Ishikawa (cell line): ENCODE results near the gene RPS19.

Experiments used
- CEBPB ChIP-seq: IDR thresholded peaks from 2 replicates; pipeline ENCODE4 v1.6.1; 2012
- CREB1 ChIP-seq: IDR thresholded peaks from 2 replicates; pipeline ENCODE4 v1.6.1; 2012; ENCODE audit warnings: low read depth
- EGR1 ChIP-seq: IDR thresholded peaks from 2 replicates; pipeline ENCODE4 v1.6.1; 2012
- EP300 ChIP-seq: IDR thresholded peaks from 2 replicates; pipeline ENCODE4 v1.6.1; 2012; ENCODE audit warnings: borderline replicate concordance
- FOXM1 ChIP-seq: IDR thresholded peaks from 2 replicates; pipeline ENCODE4 v1.6.1; 2012; ENCODE audit warnings: low read depth, borderline replicate concordance
- NFIC ChIP-seq: IDR thresholded peaks from 2 replicates; pipeline ENCODE4 v1.6.1; 2012
- RAD21 ChIP-seq: IDR thresholded peaks from 2 replicates; pipeline ENCODE4 v1.6.1; 2012; ENCODE audit warnings: low read depth
- TAF1 ChIP-seq: IDR thresholded peaks from 2 replicates; pipeline ENCODE4 v1.6.1; 2012; ENCODE audit warnings: low read depth, mild to moderate bottlenecking
- TCF12 ChIP-seq: IDR thresholded peaks from 2 replicates; pipeline ENCODE4 v1.6.1; 2012; ENCODE audit warnings: low read depth
- TEAD4 ChIP-seq: IDR thresholded peaks from 2 replicates; pipeline ENCODE4 v1.6.1; 2012
- YY1 ChIP-seq: IDR thresholded peaks from 2 replicates; pipeline ENCODE4 v1.6.1; 2012; ENCODE audit warnings: low read depth
- ZBTB7A ChIP-seq: IDR thresholded peaks from 2 replicates; pipeline ENCODE4 v1.6.1; 2012; ENCODE audit warnings: low read depth
- TF ChIP-seq, protein P1 (sequence below): IDR thresholded peaks from 2 replicates; pipeline ENCODE4 v1.6.1; 2012
- TF ChIP-seq, protein P2 (sequence below): IDR thresholded peaks from 2 replicates; pipeline ENCODE4 v1.6.1; 2012
- TF ChIP-seq, protein P3 (sequence below): IDR thresholded peaks from 2 replicates; pipeline ENCODE4 v1.6.1; 2012; ENCODE audit warnings: low read depth, mild to moderate bottlenecking

The RPS19 gene

DNA sequence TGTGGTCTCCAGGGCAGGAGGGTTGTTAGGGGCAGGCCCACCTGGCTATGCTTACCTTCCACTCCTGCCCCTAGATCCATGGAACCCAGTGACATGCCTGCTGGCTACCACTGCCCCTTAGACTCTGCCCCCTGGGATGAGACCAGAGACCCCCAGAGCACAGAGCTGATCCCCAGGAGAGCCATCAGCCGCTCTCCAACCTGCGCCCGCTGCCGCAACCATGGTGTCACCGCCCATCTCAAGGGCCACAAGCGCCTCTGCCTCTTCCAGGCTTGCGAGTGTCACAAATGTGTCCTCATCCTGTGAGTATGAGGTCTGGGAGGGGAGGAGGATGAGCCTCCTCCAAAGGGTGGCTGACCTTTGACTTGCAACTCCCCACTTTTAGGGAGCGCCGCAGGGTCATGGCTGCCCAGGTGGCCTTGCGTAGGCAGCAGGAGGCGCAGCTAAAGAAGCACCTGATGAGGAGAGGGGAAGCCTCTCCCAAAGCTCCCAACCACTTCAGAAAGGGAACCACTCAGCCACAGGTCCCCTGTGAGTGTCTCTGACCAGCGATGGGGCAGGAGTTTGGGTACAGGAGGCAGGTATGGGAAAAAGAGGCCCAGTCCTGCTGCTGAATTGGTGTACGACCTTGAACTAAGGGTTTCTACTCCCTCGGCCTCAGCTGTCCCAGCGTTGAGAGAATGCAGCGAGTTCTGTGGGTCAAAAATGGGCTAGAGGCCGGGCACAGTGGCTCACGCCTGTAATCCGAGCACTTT, 12.5 kb upstream of the RPS19 start:
- TF ChIP-seq, protein P1, sequence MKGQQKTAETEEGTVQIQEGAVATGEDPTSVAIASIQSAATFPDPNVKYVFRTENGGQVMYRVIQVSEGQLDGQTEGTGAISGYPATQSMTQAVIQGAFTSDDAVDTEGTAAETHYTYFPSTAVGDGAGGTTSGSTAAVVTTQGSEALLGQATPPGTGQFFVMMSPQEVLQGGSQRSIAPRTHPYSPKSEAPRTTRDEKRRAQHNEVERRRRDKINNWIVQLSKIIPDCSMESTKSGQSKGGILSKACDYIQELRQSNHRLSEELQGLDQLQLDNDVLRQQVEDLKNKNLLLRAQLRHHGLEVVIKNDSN = no peak
- TF ChIP-seq TCF12 (no peak), FOXM1 (no peak), TEAD4 (no peak)

DNA sequence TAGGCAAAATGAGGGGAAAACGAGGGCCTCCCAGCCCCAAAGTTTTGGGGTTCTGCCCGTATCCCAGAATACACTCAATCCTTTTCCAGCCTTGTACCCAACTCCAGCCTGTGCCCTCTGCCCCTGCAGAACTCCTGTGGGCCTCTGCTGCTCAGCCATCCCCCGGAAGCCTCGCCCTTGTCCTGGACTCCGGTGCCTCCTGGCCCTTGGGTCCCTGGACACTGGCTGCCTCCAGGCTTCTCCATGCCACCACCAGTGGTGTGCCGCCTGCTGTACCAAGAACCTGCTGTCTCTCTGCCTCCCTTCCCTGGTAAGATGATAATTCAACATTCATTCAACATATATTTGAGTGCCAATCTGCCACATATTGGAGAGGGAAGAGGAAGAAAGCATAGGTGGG, 11.4 kb upstream of the RPS19 start:
- TF ChIP-seq, protein P2, sequence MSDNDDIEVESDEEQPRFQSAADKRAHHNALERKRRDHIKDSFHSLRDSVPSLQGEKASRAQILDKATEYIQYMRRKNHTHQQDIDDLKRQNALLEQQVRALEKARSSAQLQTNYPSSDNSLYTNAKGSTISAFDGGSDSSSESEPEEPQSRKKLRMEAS = no peak
- TF ChIP-seq CEBPB (no peak), EGR1 (no peak), TEAD4 (no peak), RAD21 (no peak), FOXM1 (no peak), TCF12 (no peak), CREB1 (no peak), EP300 (no peak), NFIC (no peak), ZBTB7A (no peak), TAF1 (no peak), YY1 (no peak)
- TF ChIP-seq, protein P3, sequence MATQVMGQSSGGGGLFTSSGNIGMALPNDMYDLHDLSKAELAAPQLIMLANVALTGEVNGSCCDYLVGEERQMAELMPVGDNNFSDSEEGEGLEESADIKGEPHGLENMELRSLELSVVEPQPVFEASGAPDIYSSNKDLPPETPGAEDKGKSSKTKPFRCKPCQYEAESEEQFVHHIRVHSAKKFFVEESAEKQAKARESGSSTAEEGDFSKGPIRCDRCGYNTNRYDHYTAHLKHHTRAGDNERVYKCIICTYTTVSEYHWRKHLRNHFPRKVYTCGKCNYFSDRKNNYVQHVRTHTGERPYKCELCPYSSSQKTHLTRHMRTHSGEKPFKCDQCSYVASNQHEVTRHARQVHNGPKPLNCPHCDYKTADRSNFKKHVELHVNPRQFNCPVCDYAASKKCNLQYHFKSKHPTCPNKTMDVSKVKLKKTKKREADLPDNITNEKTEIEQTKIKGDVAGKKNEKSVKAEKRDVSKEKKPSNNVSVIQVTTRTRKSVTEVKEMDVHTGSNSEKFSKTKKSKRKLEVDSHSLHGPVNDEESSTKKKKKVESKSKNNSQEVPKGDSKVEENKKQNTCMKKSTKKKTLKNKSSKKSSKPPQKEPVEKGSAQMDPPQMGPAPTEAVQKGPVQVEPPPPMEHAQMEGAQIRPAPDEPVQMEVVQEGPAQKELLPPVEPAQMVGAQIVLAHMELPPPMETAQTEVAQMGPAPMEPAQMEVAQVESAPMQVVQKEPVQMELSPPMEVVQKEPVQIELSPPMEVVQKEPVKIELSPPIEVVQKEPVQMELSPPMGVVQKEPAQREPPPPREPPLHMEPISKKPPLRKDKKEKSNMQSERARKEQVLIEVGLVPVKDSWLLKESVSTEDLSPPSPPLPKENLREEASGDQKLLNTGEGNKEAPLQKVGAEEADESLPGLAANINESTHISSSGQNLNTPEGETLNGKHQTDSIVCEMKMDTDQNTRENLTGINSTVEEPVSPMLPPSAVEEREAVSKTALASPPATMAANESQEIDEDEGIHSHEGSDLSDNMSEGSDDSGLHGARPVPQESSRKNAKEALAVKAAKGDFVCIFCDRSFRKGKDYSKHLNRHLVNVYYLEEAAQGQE = no peak
- TF ChIP-seq, protein P1 = no peak

DNA sequence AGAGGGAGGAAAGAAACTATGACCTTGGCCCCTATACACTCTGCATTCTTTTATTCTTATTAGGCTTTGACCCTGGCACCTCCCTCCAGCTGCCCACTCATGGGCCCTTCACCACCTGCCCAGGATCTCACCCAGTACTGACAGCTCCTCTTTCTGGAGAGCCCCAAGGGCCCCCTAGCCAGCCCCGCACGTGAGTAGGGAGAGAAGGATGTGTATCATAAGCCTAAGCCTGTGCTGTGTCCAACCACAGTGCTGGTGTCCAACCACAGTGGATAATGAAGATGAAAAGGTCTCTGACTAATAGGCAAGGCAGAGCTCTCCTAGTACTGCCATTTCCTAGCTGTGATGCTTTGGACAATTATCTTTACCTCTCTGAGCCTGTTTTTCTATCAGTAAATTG, 11.0 kb upstream of the RPS19 start:
- TF ChIP-seq, protein P1 = no peak
- TF ChIP-seq NFIC (no peak), FOXM1 (no peak), CEBPB (no peak), EGR1 (no peak), ZBTB7A (no peak), TCF12 (no peak), CREB1 (no peak), TEAD4 (no peak), EP300 (no peak), YY1 (no peak), TAF1 (no peak), RAD21 (no peak)
- TF ChIP-seq, protein P2 = no peak
- TF ChIP-seq, protein P3 = no peak

DNA sequence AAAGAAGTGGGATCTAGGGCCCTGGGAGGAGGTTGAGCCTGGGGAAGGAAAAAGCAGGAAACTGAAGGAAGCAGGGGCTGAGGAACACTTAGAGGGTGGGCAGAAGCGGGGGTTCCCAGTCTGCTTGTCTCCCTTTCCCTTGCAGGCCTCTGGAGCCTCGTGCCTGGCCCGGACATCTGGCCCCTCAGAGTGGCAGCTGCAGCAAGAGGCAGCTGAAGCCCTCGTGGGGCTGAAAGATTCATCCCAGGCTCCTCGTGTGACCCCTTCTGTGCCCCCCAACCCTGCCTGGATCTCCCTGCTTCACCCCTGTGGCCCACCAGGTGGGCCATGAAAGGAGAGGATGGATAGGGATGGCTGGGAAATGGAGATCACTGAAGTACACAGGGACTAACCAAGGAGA, 9.7 kb upstream of the RPS19 start:
- TF ChIP-seq RAD21 = no peak

DNA sequence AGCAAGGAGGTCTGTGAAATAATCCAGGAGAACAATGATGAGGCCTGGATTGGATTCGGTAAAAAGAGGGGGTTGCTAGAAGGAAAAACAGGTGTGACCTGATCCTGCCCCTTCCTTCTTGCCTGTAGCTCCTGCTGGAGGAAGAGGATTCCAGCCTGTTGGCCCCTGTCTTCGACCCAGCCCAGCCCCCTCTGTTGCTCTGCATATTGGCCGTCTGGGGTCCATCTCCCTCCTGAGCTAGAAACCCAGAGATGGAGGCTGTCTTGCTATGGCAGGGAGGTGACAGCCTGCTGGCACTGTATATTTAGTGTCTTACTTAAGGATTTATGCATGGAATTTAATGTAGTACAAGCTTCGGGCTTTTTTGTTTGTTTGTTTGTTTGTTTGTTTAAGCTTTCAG, 8.6 kb upstream of the RPS19 start:
- TF ChIP-seq EGR1 (no peak), TEAD4 (no peak), CEBPB (no peak), CREB1 (no peak), YY1 (no peak), FOXM1 (no peak), RAD21 (no peak), ZBTB7A (no peak), EP300 (no peak), NFIC (no peak), TCF12 (no peak), TAF1 (no peak)
- TF ChIP-seq, protein P3 = no peak
- TF ChIP-seq, protein P1 = no peak
- TF ChIP-seq, protein P2 = no peak
